NCI-H460 (cell line): ENCODE results near the gene GFY. TPM values are rescaled to one million over a fixed set of nuclear protein-coding genes. Genes with fewer than 3 reads are reported as not detected.

Experiments
- DNase-seq: peaks from one replicate; pipeline ENCODE4 v3.0.0-alpha.2; 2016; ENCODE audit warnings: low read depth; ENCODE audit errors: extremely low read depth
- polyA plus RNA-seq: library from polyadenylated mRNA; depleted of rRNA; stranded (reverse); fragments of >200 nt; gene quantifications from 2 replicates; pipeline ENCODE4 v1.2.3, GENCODE V29; 2014; cell fraction: nucleus; rRNA removed
- total RNA-seq: library from RNA; depleted of rRNA; stranded (reverse); fragments of >200 nt; shearing (Covaris generic); gene quantifications from 2 replicates; pipeline ENCODE4 v1.2.3, GENCODE V29; 2014; rRNA removed

GFY gene
- total RNA-seq, result not detected in 2 replicates
- polyA plus RNA-seq, result not detected in 2 replicates

GRCh38 chr19:49425178-49425577, at the start of gene GFY:
Gene GFY (plus strand): TSS chr19:49425388. CDS start chr19:49426431, 1,043 bp downstream.
- no peak for DNase-seq

- DNase-seq, result no peak
These were observed 46.7 kb upstream of the GFY start for GRCh38 chr19:49378512-49378911.

GRCh38 chr19:49380391-49380790, 44.8 kb upstream of the GFY start:
- DNase-seq, result no peak

- DNase-seq, result no peak
These were observed 42.5 kb upstream of the GFY start for GRCh38 chr19:49382639-49383038.

- DNase-seq, result no peak
These were observed 41.6 kb upstream of the GFY start for GRCh38 chr19:49383599-49383998.

GRCh38 chr19:49387936-49388372, 37.2 kb upstream of the GFY start, which contains the start of gene KASH5:
Gene KASH5 (plus strand): TSS chr19:49388249. CDS start chr19:49390884, 2,635 bp downstream.
- no peak for DNase-seq

- no peak for DNase-seq
These were observed 35.8 kb upstream of the GFY start for GRCh38 chr19:49389406-49389805.

GRCh38 chr19:49390131-49390928, 34.9 kb upstream of the GFY start:
- DNase-seq, result no peak

GRCh38 chr19:49390929-49391359, 34.2 kb upstream of the GFY start:
- DNase-seq, result no peak

GRCh38 chr19:49391581-49392399, 33.4 kb upstream of the GFY start:
- DNase-seq, result peak; percentile 72

GRCh38 chr19:49393881-49394280, 31.3 kb upstream of the GFY start:
- no peak for DNase-seq

- DNase-seq, result no peak
These were observed 29.4 kb upstream of the GFY start for GRCh38 chr19:49395581-49396407.

- DNase-seq, result no peak
These were observed 28.3 kb upstream of the GFY start for GRCh38 chr19:49396738-49397505.

- DNase-seq, result no peak
These were observed 27.1 kb upstream of the GFY start for GRCh38 chr19:49398001-49398615.

GRCh38 chr19:49398931-49399330, 26.3 kb upstream of the GFY start:
- DNase-seq, result no peak

GRCh38 chr19:49400029-49400428, 25.2 kb upstream of the GFY start:
- DNase-seq, result no peak

GRCh38 chr19:49403404-49404187, 21.6 kb upstream of the GFY start:
- no peak for DNase-seq

GRCh38 chr19:49407079-49407478, 18.1 kb upstream of the GFY start:
- DNase-seq, result no peak
